NCI-H187 (cell line): ENCODE results near the gene KLK11.
"Not testable (repeated sequence)": the region's sequence is repeated elsewhere in the genome, so short reads cannot be mapped to it uniquely, and the experiment has no call there.

ENCODE experiments used
- DNase-seq, 2 experiments: peaks; one replicate each; lab custom pipeline; 2025; lab: John Stamatoyannopoulos, UW

The KLK11 gene

DNA sequence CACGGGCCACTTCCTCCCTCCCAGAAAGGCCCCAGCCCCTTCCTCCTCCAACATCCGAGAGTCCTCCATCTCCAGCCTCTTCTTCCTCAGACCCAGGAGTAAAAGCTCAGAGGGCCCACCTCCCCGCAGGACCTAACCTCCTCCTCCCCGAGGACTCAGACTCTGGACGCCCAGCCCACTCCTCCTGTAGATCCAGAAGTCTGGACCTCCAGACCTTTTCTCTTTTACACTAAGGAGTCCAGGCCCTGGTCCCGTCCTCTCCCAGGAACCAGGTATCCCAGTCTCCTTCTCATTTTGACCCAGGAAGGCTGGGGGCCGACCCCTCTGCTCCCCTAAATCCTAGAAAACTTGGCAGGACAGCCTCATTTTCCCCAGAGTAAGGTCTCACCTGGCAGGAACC lies 23.1 kb downstream of the KLK11 start:
- DNase-seq = no peak

DNA sequence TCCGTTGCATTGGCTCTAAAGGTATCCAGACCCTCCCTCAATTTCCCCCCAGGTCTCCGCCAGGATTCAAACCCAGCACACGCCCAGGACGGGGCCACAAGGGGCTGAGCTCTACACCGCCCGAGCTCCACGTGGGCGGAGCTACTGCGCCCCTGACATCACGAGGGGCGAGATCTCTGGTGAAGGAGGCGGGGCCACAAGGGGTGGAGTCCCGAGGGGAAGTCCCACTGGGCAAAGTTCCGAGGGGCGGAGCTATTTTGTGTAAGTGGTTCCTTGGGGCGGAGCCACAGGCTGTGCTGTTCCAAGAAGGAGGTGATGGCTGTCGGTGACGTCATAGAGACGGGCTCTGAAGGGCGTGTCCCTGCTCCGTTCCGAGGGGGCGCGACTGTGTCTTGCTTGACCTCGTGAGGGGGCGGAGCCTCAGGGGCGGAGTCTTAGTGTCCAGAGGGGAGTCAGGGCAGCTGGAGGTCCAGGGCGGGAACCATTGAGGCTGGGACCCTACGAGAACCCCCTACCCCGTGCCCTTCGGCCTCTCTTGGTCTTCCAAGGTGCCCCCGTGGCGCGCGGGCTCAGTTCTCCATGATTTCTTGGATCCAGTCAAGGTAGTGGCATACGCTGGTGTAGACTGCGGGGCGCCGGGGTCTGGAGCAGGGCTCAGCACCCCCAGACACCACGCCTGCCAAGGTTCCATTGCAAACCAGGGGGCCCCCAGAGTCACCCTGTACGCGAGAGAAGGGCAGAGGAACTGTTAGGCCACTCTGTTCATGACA lies 23.7 kb downstream of the KLK11 start:
- DNase-seq = no peak

DNA sequence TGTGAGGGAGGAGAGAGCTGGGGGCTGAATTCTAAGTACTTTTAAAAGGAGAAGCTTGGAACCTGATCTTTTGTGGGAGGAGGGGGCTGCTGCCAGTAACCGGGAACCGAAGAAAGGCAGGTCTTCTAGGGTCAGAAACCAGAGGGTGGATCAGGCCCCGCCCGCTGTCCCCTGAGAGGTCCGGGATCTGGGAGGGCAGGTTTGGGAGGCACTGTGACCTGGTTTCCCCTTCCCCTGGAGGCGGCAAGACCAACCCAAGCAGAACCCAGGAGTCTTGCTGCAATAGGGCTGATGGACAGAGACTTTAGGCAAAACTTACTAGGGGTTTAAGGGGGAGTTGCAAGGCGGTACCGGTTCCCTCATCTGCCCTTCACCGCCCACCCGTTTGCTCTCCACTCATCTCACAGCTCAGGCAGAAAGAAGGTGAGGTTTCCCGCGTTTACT lies 24.3 kb downstream of the KLK11 start:
- no peak for DNase-seq

DNA sequence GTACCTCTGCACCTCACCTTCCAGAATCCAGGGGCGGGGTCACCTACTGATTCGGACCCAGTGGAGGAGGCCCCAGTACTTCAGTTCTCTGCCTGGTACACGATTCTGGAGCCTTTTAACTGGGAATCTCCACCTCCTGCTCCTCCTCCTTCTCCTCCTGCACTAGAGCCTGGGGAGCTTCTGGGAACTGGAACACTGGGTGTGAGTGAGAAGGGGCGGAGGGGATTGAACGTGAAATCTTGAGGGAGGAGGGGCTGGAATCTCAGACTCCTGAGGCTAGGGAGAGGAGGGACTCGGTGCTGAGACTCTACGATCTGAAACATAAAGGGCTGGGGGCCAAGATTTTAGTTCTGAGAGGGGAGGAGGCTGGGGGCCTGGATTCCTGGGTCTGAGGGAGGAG lies 24.9 kb downstream of the KLK11 start, which contains the start of gene KLK8:
Gene KLK8 (minus strand): TSS at position 90 of the 400 bp plus-strand sequence. CDS start 437 bp downstream, outside the sequence.
- no peak for DNase-seq

DNA sequence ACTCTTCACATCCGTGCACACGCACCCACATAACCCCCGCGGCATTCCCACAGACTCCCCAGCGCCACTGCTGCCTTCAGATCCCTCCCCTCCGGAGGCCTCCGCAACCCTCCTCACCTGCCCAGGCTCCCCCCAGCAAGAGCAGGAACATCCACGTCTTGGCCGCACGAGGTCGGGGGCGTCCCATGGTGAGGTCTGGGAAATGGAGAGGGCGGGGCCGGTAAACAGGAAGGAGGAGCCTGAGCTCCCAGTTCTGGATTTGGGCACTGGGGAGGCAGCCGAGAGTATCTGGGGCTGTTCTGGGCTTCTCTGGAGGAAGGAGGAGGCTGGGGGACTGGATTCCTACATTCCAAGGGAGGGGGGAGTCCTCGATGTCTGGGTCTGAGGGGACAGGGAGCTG lies 25.4 kb downstream of the KLK11 start:
- DNase-seq = no peak

DNA sequence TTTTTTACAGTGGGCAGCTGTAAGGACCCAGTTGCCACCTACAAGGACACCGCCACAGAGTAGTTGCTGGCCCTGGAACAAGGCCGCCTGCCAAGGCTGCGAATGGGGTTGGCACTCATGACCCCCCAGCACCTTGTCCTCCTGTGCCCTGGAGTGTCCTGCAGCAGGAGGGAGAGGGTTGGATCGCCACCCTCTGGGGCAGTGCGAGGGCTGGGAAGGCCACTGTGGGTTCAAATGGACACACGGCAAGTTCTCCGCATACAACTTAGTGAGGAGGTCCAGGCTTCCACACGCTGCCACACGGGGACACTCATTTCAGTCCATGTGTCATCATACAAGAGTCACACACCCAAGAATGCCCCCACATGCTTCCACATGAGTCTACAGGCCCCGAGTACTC lies 26.0 kb downstream of the KLK11 start:
- DNase-seq = no peak

DNA sequence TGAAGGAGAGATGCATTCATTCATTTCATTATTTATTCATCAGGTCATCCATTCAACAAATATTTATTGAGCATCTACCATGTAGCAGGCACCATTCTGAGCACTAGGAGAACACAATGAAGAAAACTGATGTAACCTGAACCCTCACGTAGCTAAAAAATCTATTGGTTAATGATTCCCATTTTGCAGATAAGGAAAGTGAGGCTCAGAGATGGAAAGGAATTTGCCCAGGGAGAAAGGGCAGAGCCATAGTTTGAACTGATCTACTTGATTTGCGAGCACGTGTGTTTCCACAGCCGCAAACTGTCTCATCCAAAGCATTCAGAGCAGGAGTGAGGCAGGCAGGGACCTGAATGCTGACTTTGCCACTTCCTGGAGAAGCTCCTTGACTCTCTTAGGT lies 27.7 kb downstream of the KLK11 start:
- no peak for DNase-seq

DNA sequence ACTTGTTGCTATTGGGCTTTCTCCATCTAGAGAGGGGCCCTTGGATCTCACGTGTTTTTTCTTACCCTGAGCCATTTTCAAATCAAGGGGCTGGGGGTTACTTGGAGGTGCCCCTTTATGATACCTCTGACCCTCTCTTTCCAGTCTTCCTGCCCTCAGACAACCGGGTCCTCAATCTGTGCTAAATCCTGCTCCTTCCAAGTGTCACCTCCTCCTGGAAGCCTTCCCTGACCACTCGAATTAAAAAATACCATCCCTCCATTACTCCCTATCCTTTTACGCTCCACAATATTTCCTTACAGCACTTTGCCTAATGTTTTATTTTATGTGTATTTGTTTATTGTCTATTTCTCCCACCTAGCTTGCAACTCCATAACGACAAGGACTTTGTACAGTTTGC lies 28.4 kb downstream of the KLK11 start:
- DNase-seq = no peak

DNA sequence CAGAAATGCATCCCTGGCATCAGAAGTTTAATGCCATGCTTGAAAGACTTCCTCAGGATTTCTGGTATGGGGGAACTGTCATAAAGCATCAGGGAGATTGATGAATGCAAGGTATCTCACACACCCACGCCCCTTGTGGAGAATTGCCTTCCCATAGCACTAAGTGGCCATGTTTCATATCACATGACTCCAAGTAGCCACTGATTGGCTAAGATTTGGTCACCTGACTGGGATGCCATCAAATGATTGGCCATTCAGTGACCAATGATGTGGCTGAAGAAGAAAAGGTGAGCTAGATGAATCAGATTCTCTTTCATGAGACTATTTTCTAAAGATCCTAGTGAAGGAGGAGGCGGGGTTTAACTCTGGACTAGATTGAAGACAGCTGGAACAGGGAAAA lies 32.3 kb downstream of the KLK11 start:
- DNase-seq = no peak

DNA sequence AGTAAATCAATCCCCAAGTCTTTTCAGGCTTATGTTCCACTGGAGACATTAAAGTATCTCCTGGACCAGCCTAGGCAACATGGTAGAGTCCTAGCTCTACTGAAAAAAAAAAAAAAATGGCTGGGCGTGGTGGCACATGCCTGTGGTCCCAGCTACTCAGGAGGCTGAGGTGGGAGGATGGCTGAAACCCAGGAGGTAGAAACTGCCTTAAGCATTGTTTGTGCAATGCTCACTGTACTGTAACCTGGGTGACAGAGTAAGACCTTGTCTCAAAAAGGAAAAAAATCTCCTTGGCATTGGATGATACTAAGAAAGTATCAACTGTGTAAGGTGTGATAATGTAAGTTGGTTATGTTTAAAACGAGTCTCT lies 33.8 kb downstream of the KLK11 start:
- no peak for DNase-seq

DNA sequence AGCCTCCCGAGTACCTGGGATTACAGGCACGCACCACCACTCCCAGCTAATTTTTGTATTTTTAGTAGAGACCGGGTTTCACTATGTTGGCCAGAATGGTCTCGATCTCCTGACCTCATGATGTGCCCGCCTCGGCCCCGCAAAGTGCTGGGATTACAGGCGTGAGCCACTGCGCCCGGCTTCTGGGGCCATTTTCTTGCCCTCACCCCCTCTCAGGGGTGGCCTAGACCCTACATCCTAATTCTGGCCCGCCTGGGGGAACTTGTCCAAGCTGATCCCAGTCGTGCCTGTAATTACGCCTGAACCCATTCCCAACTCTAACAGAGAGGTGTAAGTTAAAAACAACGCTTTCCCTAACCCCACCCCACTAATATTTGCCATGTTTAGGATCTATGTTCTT lies 42.0 kb downstream of the KLK11 start:
- DNase-seq = not testable (repeated sequence)

DNA sequence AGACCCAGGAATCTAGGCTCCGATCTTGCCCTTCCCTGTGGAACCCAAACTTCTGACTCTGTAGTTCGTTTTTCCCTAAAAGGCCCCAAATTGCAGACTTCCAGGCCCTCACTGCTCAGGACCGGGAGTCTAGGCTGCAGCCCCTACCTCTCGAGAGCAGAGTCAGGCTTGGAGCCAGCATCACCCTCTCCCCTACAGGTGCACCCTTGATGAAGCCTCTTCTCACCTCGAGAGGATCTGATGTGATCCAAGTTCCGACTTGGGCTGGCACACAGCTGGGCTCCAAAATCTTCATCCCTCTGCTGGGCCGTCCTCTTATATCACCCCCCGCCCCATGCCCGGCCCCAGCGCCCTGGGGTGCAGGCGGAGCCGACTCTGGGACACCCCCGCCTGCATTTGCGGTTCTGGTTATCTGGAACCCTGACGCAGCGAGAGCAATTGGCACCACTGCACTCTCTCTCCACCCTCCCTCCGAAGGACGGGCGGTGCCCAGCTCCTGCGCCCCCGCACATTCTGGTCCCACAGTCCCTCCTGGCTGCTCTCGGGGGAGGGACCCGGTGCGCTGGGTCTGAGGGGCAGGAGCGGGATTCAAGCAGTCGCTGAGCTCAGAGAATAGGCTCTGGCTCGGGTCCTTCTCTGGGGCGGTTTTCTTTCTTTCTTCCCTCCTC lies 42.7 kb downstream of the KLK11 start, which contains the start of gene KLK7:
Gene KLK7 (minus strand): TSS at position 293 of the 668 bp plus-strand sequence. CDS start 1,518 bp downstream, outside the sequence.
- no peak for DNase-seq

DNA sequence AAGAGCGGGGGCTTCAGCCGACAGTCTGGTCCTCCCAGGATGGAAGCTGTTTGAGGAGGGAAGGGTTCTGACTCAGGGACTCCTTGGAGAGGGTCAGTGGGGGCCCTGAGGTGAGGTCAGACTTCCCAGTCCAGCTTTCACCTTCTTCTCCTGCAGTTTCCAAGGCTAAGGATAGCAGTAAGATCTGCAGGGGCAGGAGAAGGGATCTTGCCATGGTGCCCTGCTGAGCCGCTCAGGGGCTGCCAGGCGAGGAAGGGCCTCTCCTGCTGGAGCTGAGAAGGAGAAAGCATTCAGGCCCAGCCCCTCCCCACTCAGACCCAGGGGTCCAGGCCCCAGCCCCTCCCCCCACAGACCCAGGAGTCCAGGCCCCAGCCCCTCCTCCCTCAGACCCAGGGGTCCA lies 44.2 kb downstream of the KLK11 start:
- no peak for DNase-seq

DNA sequence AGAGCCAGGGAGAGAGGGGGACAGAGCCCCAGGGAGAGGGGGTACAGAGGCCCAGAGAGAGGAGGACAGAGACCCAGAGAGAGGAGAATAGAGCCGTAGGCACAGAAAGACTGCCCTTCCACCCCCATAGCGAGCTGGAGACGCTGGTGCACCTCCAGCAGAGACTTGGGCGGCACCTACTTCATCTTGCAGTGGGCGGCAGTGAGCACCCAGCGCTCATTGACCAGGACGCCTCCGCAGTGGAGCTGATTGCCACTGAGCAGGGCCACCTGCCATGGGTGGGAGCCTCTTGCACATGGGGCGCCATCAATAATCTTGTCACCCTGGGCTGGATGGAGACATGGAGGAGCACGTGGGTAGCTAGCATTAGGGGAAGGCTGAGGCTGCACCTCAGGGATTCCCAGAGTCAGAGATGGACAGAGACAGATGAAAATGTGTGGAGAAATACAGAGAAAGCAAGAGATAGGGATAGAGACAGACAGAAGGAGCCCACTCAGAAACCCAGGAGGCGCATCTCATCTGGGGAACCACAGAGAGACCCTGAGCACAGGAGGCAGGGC lies 44.7 kb downstream of the KLK11 start:
- DNase-seq = no peak

DNA sequence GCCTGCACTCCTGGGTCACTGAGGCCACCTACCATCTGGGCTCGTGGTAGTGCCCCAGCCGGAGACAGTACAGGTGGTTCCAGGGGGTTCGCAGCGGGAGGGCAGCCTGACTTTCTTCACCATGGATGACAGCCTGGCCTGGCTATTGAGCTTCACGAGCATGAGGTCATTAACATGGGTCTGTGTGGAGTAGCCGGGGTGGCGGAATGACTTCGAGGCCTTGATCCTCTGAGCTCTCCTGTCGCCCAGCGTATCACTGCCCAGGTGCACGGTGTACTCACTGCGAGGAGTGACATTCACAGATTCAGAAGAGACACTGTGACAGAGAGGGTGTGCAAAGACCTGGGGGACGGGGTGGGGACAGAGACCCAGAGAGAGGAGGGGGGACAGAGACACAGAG lies 46.2 kb downstream of the KLK11 start:
- no peak for DNase-seq

DNA sequence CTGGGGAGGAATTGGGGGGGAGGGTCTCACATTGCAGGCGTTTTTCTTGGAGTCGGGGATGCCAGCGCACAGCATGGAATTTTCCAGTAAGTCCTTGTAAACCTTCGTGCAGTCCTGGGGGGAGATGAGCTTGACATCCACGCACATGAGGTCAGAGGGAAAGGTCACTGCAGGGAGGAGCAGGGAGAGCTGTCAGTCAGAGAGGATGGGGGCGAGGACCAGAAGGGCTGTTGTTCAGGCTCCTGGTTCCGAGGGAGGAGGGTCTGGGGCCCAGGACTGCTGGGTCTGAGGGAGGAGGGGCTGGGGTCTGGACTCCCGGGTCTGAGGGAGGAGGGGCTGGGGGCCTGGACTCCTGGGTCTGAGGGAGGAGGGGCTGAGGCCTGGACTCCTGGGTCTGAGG lies 46.7 kb downstream of the KLK11 start:
- DNase-seq = no peak

DNA sequence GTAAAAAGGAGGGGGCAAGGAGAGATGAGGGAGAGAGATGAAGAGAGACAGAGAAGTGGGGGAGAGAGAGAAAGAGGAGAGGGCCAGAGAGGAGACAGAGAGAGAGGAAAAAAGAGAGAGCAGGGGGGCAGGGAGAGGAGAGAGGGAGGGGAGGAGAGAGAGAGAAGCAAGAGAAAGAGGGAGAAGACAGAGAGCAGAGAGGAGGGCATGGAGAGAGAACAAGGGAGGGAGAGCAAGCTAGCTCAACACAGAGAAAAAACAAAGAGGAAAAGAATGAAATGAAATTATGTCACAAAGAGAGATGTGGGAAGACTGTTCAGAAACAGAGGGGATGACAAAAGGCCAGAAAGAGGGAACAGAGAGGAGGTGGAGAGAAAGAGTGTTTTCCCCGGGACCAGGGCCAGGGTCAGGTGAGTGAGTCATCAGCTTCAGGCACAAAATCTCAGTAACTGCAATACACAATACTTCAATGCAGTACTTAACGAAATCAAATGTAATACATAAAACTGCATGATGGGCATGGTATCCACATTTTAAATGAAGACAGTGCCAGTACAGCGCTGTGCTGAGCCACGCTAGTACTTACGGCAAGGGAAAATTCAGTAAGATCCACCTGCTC lies 47.5 kb downstream of the KLK11 start:
- DNase-seq = no peak

DNA sequence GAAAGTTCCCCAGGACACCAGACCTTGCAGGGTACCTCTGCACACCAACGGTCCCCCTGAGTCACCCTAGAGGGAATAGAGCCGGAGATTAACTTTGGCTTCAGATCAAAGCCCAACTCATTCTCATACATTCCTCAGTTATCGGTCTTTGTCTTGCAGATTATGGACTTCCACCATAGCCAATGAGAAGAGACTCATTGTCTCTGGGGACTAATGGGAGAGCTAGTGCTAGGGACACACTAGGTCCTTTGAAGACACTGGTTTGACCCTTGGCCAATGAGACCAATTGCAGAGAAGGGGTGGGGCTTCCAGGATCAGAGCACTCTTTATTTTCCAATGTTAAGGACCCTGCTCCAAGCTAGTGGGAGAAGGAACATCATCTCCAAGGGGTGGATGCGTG lies 48.8 kb downstream of the KLK11 start:
- DNase-seq = no peak

DNA sequence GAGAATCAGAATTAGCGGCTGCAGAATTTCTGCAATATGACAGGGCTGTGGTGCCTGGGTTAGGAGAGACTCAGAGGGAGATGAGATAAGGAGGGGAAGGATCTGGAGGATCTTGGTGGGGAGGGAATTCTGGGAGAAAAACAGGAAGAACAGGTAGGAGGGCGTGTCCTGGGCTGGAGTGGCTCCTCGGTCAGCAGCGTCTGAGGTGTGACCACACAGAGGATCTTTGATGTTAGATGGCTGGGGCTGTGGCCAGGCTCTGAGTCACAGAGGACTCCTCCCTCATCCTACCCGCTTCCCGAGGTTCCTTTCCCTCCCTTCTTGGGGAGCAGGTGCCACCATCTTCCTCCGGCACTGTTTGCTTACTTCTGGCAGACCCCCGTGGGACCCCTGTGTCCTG lies 50.6 kb downstream of the KLK11 start:
- DNase-seq = no peak

DNA sequence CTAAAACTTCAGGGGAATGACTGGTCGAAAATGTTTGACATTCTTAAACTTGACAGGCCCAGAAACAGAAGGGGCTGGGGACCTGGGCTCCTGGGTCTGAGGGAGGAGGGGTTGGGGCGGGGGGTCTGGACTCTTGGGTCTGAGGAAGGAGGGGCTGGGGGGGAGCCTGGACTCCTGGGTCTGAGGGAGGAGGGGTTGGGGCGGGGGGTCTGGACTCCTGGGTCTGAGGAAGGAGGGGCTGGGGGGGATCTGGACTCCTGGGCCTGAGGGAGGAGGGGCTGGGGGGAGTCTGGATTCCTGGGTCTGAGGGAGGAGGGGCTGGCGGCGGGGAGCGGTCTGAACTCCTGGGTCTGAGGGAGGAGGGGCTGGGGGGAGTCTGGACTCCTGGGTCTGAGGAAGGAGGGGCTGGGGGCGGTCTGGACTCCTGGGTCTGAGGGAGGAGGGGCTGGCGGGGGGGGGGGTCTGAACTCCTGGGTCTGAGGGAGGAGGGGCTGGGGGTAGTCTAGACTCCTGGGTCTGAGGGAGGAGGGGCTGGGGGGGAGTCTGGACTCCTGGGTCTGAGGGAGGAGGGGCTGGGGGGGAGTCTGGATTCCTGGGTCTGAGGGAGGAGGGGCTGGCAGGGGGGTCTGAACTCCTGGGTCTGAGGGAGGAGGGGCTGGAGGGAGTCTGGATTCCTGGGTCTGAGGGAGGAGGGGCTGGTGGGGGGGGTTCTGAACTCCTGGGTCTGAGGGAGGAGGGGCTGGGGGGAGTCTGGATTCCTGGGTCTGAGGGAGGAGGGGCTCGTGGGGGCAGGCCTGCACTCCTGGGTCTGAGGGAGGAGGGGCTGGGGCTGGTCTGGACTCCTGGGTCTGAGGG lies 51.5 kb downstream of the KLK11 start:
- DNase-seq = no peak

DNA sequence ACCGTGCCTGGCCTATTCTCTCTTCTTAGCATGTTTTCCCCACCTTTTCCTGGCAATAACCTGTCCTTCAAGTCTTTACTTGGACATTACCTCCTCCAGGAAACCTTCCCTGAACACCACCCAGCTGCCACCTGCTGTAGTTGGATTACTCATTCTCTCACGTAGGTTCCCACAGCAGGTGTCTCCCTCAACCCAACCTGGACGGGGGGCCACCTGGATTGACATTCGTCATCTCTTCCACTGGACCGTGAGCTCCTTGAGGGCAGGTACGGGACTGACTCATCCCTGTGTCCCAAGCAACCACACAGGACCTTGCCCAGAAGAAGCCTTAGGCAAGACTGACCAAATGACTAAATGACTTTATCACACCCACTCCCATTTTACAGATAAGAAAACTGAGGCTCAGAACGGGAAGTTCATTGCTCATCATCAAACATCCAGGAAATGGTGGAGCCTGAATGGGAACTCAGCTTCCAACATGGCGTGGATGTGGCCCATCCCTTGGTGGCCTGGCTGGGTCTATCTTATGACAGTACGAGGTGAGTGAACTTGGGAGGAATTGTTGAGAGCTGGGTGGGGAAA lies 53.5 kb downstream of the KLK11 start:
- DNase-seq = no peak
